HepG2 (cell line): ENCODE measurements around the gene HEATR5B. TPM values are rescaled to one million over a fixed set of nuclear protein-coding genes. Genes with fewer than 3 reads are reported as not detected.

Source experiments
- ATAC-seq: fragments of 200-7000 bp; cut with Tn5 transposase; 3 replicates; pipeline ENCODE4 v1.9.1; 2020; ENCODE audit warnings: mild to moderate bottlenecking, moderate library complexity
- BruUV-seq: library from RNA; stranded (reverse); fragments of 400-500 nt; replicated peaks from 2 replicates; lab custom pipeline; 2021; lab: Mats Ljungman, UMichigan
- CTCF ChIA-PET: fragments of 300-600 bp; formaldehyde crosslinking; extraction: SDS; loops from one replicate; lab custom pipeline; 2021; ENCODE audit warnings: low total read pairs, inconsistent platforms, low intra/inter-chr PET ratio; lab: Yijun Ruan, JAX
- POLR2A ChIA-PET: fragments of 350-600 bp; sonication (Branson Sonifier 250); formaldehyde crosslinking; loops from one replicate; lab custom pipeline; 2020; ENCODE audit warnings: antibody characterized with exemption, inconsistent platforms; lab: Yijun Ruan, JAX
- DNase-seq: peaks from one replicate; pipeline ENCODE4 v3.0.0-alpha.2; 2015; ENCODE audit warnings: low spot score
- FAIRE-seq: peaks from 3 replicates; lab custom pipeline; 2011; peaks lifted over from hg19 to GRCh38; lab: Jason Lieb, UNC
- H2AFZ ChIP-seq: one replicate; pipeline ENCODE4 v1.6.1; 2011; ENCODE audit warnings: low read length, inconsistent platforms
- H3K27ac ChIP-seq: fragments of 300-600 bp; 3 replicates; pipeline ENCODE4 v1.8.0; 2011; ENCODE audit warnings: mixed run types, mild to moderate bottlenecking, mixed read lengths, low read length, inconsistent platforms; ENCODE audit not compliant: insufficient read depth; ENCODE audit errors: extremely low read length
- H3K27me3 ChIP-seq, 2 experiments: fragments of 200-600 bp in 1 of 2; 2 replicates in 1 of 2; 3 replicates in 1 of 2; pipeline versions ENCODE4 v1.6.0 to v1.8.0; 2011; ENCODE audit warnings: low read length in 2 of 2, mild to moderate bottlenecking in 2 of 2, moderate library complexity in 2 of 2, inconsistent platforms in 1 of 2; ENCODE audit not compliant: insufficient read depth in 2 of 2, control insufficient read depth in 1 of 2
- H3K36me3 ChIP-seq, 2 experiments: fragments of 200-600 bp in 1 of 2; replicated peaks in 1 of 2; 2 replicates in 1 of 2; 3 replicates in 1 of 2; pipeline versions ENCODE4 v1.5.1 to v1.8.0; 2011; ENCODE audit warnings: low read length in 2 of 2, inconsistent platforms in 1 of 2; ENCODE audit not compliant: insufficient read depth in 2 of 2, control insufficient read depth in 1 of 2
- H3K4me1 ChIP-seq: 2 replicates; pipeline ENCODE4 v1.5.1; 2012; ENCODE audit warnings: low read length, inconsistent platforms; ENCODE audit not compliant: insufficient read depth
- H3K4me2 ChIP-seq: 2 replicates; pipeline ENCODE4 v1.6.0; 2011; ENCODE audit warnings: low read depth, low read length, inconsistent platforms
- H3K4me3 ChIP-seq, 3 experiments: fragments of 200-600 bp in 1 of 3; sonication (generic), shearing (Covaris generic) in 1 of 3; replicated peaks in 1 of 3; 2 replicates each; pipeline ENCODE4 v1.5.1; 2011 to 2016; ENCODE audit warnings: low read length in 3 of 3, inconsistent platforms in 2 of 3, low read depth in 2 of 3, mild to moderate bottlenecking in 2 of 3, control low read depth in 1 of 3, mixed read lengths in 1 of 3; ENCODE audit not compliant: insufficient read depth in 1 of 3
- H3K79me2 ChIP-seq: one replicate; pipeline ENCODE4 v1.6.1; 2011; ENCODE audit warnings: low read length, inconsistent platforms; ENCODE audit not compliant: insufficient read depth
- H3K9ac ChIP-seq: 2 replicates; pipeline ENCODE4 v1.6.0; 2011; ENCODE audit warnings: mild to moderate bottlenecking, low read depth, low read length, inconsistent platforms; ENCODE audit not compliant: insufficient read depth
- H3K9me3 ChIP-seq: 2 replicates; pipeline ENCODE4 v1.5.1; 2012; ENCODE audit warnings: mild to moderate bottlenecking, low read length
- H4K20me1 ChIP-seq: 2 replicates; pipeline ENCODE4 v1.6.0; 2011; ENCODE audit warnings: inconsistent platforms, mild to moderate bottlenecking, low read length, moderate library complexity; ENCODE audit not compliant: insufficient read depth
- AGO1 ChIP-seq: fragments of 200-400 bp; formaldehyde crosslinking; IDR thresholded peaks from 2 replicates; pipeline ENCODE4 v1.6.1; 2017; ENCODE audit warnings: mild to moderate bottlenecking, low read depth, low read length, moderate library complexity; ENCODE audit not compliant: poor library complexity, severe bottlenecking
- CEBPG ChIP-seq: IDR thresholded peaks from 2 replicates; pipeline ENCODE4 v1.6.1; 2016
- EED ChIP-seq: sonication (generic); formaldehyde crosslinking; IDR thresholded peaks from 2 replicates; pipeline ENCODE4 v1.5.0; 2020; ENCODE audit warnings: mild to moderate bottlenecking, missing genetic modification reagents
- ELF3 ChIP-seq: IDR thresholded peaks from 2 replicates; pipeline ENCODE4 v1.6.1; 2016; ENCODE audit warnings: missing genetic modification reagents, missing compliant biosample characterization
- FIP1L1 ChIP-seq: fragments of 200-400 bp; formaldehyde crosslinking; IDR thresholded peaks from 2 replicates; pipeline ENCODE4 v1.6.1; 2018; ENCODE audit warnings: low read depth, mild to moderate bottlenecking, low read length, moderate library complexity, borderline replicate concordance; ENCODE audit not compliant: insufficient read depth
- FOXA1 ChIP-seq, 2 experiments: fragments of 450-650 bp in 1 of 2; sonication (generic) in 1 of 2; formaldehyde crosslinking in 1 of 2; IDR thresholded peaks; 2 replicates each; pipeline versions ENCODE4 v1.4.0 to v1.6.1; 2016 to 2020; ENCODE audit warnings: missing genetic modification reagents in 1 of 2
- FOXM1 ChIP-seq: sonication (generic); formaldehyde crosslinking; IDR thresholded peaks from 2 replicates; pipeline ENCODE4 v1.5.0; 2020; ENCODE audit warnings: missing genetic modification reagents
- FOXP1 ChIP-seq, 2 experiments: fragments of 450-650 bp in 1 of 2; IDR thresholded peaks; 2 replicates each; pipeline ENCODE4 v1.6.1; 2017 to 2018; ENCODE audit warnings: antibody characterized with exemption in 1 of 2
- GPN1 ChIP-seq: sonication (generic); formaldehyde crosslinking; IDR thresholded peaks from 2 replicates; pipeline ENCODE4 v1.5.1; 2020; ENCODE audit warnings: missing genetic modification reagents, borderline replicate concordance
- GZF1 ChIP-seq: sonication (generic); formaldehyde crosslinking; IDR thresholded peaks from 2 replicates; pipeline ENCODE4 v1.5.1; 2020; ENCODE audit warnings: mild to moderate bottlenecking, missing genetic modification reagents
- HNF1A ChIP-seq, 2 experiments: sonication (generic) in 1 of 2; formaldehyde crosslinking in 1 of 2; IDR thresholded peaks; 2 replicates each; pipeline versions ENCODE4 v1.4.0 to v1.6.1; 2016 to 2020; ENCODE audit warnings: borderline replicate concordance in 1 of 2, low read depth in 1 of 2, mild to moderate bottlenecking in 1 of 2, missing genetic modification reagents in 1 of 2
- RBFOX2 ChIP-seq: fragments of 200-400 bp; formaldehyde crosslinking; IDR thresholded peaks from 2 replicates; pipeline ENCODE4 v1.6.1; 2017; ENCODE audit warnings: low read depth, mild to moderate bottlenecking, low read length
- SAP130 ChIP-seq: IDR thresholded peaks from 2 replicates; pipeline ENCODE4 v1.6.1; 2016; ENCODE audit warnings: low read depth
- ZNF10 ChIP-seq: sonication (generic); formaldehyde crosslinking; IDR thresholded peaks from 2 replicates; pipeline ENCODE4 v1.4.0; 2020; ENCODE audit warnings: mild to moderate bottlenecking, low read depth, missing genetic modification reagents, borderline replicate concordance
- ZNF24 ChIP-seq: fragments of 450-650 bp; IDR thresholded peaks from 2 replicates; pipeline ENCODE4 v1.6.1; 2017; ENCODE audit warnings: antibody characterized with exemption, mild to moderate bottlenecking
- ZNF605 ChIP-seq: sonication (generic); formaldehyde crosslinking; IDR thresholded peaks from 2 replicates; pipeline ENCODE4 v1.8.0; 2022; ENCODE audit warnings: mild to moderate bottlenecking, missing genetic modification reagents
- ZNF687 ChIP-seq: sonication (generic); formaldehyde crosslinking; IDR thresholded peaks from 2 replicates; pipeline ENCODE4 v1.5.1; 2020; ENCODE audit warnings: mild to moderate bottlenecking, missing genetic modification reagents, moderate library complexity
- WGBS: methylation state at CpG from one replicate; pipeline ENCODE4 v1.1.6; 2017; ENCODE audit warnings: low lambda C conversion rate; 5-methylcytosine and 5-hydroxymethylcytosine counted together
- in situ Hi-C: cut with HindIII; loops from 2 replicates; pipeline ENCODE4 v1.10.0; 2017; ENCODE audit warnings: low pct_unique_long_range_greater_than_20kb; ENCODE audit not compliant: extremely low pct_ligation_motif_present
- intact Hi-C: fragments of 100-400 bp; cut with micrococcal nuclease; formaldehyde crosslinking; loops from one replicate; pipeline ENCODE4 v1.10.0; 2022; ENCODE audit not compliant: unreplicated experiment
- polyA plus RNA-seq, 8 experiments: library from polyadenylated mRNA; depleted of rRNA in 3 of 8; stranded (reverse) in 7 of 8; unstranded in 1 of 8; fragments of >200 nt; fragmentation: Illumina TruSeq in 4 of 8; extraction: Trizol in 4 of 8; gene quantifications; 2 replicates each; pipeline versions ENCODE4 v1.2.1 to v1.2.3, GENCODE V29; 2011 to 2016; ENCODE audit warnings: low read depth in 4 of 8, missing spikeins in 1 of 8, mixed read lengths in 1 of 8; ENCODE audit not compliant: insufficient read depth in 1 of 8
- total RNA-seq, 5 experiments: library from RNA; depleted of rRNA; stranded (reverse); fragments of >200 nt; fragmentation: Illumina TruSeq; extraction: Trizol; gene quantifications; 2 replicates each; pipeline ENCODE4 v1.2.3, GENCODE V29; 2016; ENCODE audit warnings: low read depth in 1 of 5

Gene HEATR5B
- total and polyA plus RNA-seq, 2 of the 13 experiments (the other 11 are each of a cell fraction or from before 2014, with no cell fraction given), result 12.7 to 16.3 TPM

DNA sequence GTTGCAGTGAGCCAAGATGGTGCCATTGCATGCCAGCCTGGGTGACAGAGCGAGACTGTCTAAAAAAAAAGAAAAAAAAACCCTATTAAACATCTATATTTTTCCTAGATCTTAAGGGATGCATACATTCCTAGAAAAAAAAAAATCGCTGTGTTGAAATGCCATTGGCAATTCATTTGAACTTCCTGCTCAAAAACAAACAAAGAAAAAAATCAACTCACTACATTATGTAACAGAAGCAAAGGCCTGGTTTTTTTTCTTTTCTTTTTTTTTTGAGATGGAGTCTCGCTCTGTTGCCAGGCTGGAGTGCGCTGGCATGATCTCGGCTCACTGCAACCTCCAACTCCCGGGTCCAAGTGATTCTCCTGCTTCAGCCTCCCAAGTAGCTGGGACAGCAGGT, 96.2 kb downstream of the HEATR5B start:
- POLR2A ChIA-PET, result no interaction called here
- in situ Hi-C loops (no loop called here), intact Hi-C loops (loop anchor here (1.0 kb wide), 1 partner anchor 21 kb away; no protein-coding TSS in a partner anchor)
- no peak overlapping the region for H3K27ac ChIP-seq
- H4K20me1 ChIP-seq, result no peaks in the 10 kb centered on the region
- H3K4me2 ChIP-seq, result no peak overlapping the region
- H3K36me3 ChIP-seq, result peaks cover 0 to 2% of the 10 kb centered on the region in 2 experiments; a peak in 1 of 5 replicates
- no peaks in the 10 kb centered on the region for H3K27me3 ChIP-seq
- BruUV-seq, result no TSS peak
- ATAC-seq, result no peak
- no peaks in the 10 kb centered on the region for H3K9me3 ChIP-seq
- H3K4me1 ChIP-seq, result peaks cover 7% of the 10 kb centered on the region; the same call in 1 of the 2 replicates
- CTCF ChIA-PET, result no interaction called here
- DNase-seq, result peak; percentile 23
- H3K79me2 ChIP-seq, result no peaks in the 10 kb centered on the region
- no peak overlapping the region for H3K4me3 ChIP-seq
- WGBS, result 79% methylated on average over 6 of the region's 6 CpGs
- no peak overlapping the region for H3K9ac ChIP-seq
- H2AFZ ChIP-seq, result no peak overlapping the region
- FAIRE-seq, result peak; percentile 12
- TF ChIP-seq HNF1A (IDR thresholded peaks at IDR 0.05; ENCODE audit: low read depth) (no peak), HNF1A (CRISPR knock-in tag; IDR thresholded peaks at IDR 0.05; ENCODE audit: borderline replicate concordance) (no peak), SAP130 (CRISPR knock-in tag) (peak; percentile 55), ZNF605 (CRISPR knock-in tag) (no peak), GPN1 (CRISPR knock-in tag) (no peak), FOXM1 (CRISPR knock-in tag) (no peak), FIP1L1 (no peak), FOXP1 (IDR thresholded peaks at IDR 0.05) (no peak), FOXP1 (CRISPR knock-in tag; IDR thresholded peaks at IDR 0.05) (peak; percentile 28; the same call in 1 of the 2 replicates), EED (CRISPR knock-in tag) (no peak), RBFOX2 (no peak), ELF3 (peak; percentile 94), ZNF687 (CRISPR knock-in tag) (no peak), AGO1 (no peak), GZF1 (CRISPR knock-in tag) (no peak), FOXA1 (IDR thresholded peaks at IDR 0.05) (no peak), FOXA1 (CRISPR knock-in tag; IDR thresholded peaks at IDR 0.05) (peak; percentile 52; the same call in 1 of the 2 replicates), ZNF24 (no peak), ZNF10 (CRISPR knock-in tag) (no peak), CEBPG (peak; percentile 38; the same call in 1 of the 2 replicates)
